ENCODE results near the gene PLBD2.

- no peak for TF ChIP-seq CTCF (IDR thresholded peaks at IDR 0.05)
- no peak for TF ChIP-seq POLR2A (IDR thresholded peaks at IDR 0.05)
Observed at GRCh38 chr12:113318900-113319628, 39.3 kb upstream of the PLBD2 start.

Data from body of pancreas (tissue), 4 donors.